NCI-H2171 (cell line): Measurements from ENCODE around the gene ZNHIT2.
"Not testable (repeated sequence)": the region's sequence is repeated elsewhere in the genome, so short reads cannot be mapped to it uniquely, and the experiment has no call there.

Experiments used
- DNase-seq: peaks from one replicate; lab custom pipeline; 2025; lab: John Stamatoyannopoulos, UW

The ZNHIT2 gene

DNA sequence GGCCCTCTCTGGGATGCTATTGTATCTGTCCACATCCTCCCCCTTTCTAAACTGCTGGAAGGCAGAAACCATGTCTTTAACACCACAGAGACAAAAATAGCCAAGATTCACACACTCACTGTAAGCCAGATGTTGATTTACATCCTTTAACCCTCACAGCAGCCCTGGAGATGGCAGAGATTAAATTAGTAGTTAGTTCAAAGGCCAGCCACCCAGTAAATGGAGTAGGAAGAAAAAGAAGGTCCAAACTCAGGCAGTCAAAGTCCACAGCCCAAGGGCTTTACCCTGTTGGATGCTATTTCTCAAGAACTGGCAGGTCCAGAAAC is 2.1 kb upstream of the ZNHIT2 start:
- no peak for DNase-seq

DNA sequence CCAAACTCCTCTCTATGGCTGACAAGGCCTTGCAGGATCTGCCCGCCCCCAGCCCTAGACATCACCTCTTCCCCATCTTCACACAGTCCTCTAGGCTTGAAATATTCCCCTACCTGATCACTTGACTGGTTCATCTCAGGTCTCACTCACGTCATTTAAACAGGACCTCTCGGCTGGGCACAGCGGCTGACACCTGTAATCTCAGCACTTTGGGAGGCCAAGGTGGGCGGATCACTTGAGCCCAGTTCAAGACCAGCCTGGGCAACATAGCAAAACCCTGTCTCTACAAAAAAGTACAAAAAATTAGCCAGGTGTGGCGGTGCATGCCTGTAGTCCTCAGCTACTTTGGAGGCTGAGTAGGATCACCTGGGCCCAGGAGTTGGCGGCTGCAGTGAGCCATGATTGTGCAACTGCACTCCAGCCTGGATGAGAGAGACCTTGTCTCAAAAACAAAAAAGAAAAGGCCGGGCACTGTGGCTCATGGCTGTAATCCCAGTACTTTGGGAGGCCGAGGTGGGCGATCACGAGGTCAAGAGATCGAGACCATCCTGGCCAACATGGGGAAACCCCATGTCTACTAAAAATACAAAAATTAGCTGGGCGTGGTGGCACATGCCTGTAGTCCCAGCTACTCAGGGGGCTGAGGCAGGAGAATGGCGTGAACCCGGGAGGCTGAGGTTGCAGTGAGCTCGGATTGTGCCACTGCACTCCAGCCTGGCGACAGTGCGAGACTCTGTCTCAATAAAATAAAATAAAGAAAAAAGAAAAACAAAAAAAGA is 1.6 kb upstream of the ZNHIT2 start:
- DNase-seq: not testable (repeated sequence)

DNA sequence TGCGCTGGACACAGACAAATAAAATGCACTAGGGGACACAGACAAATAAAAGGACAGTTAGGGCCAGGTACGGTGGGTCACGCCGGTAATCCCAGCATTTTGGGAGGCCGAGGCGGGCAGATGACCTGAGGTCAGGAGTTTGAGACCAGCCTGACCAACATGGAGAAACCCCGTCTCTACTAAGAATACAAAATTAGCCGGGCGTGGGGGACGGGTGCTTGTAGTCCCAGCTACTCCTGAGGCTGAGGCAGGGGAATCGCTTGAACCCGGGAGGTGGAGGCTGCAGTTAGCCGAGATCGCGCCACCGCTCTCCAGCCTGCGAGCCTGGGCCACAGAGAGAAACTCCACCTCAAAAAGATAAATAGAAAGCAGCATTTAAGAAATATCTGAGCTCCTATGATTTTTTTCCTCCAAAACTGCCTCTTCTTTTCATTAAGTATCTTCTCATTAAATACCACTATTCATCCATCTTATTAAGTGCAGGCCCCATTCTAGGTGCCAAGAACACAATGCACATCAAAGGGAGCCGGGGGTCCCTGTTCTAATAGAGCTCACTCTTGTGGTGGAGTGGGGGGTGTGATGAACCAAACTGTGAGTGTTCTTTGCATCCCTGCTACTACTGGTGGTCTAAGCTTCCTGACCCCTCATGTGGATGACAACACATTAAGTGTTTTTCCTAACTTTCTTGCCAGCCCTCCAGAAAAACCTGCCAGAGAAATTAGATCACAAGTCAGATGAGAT is 766 bp upstream of the ZNHIT2 start:
- DNase-seq: no peak

DNA sequence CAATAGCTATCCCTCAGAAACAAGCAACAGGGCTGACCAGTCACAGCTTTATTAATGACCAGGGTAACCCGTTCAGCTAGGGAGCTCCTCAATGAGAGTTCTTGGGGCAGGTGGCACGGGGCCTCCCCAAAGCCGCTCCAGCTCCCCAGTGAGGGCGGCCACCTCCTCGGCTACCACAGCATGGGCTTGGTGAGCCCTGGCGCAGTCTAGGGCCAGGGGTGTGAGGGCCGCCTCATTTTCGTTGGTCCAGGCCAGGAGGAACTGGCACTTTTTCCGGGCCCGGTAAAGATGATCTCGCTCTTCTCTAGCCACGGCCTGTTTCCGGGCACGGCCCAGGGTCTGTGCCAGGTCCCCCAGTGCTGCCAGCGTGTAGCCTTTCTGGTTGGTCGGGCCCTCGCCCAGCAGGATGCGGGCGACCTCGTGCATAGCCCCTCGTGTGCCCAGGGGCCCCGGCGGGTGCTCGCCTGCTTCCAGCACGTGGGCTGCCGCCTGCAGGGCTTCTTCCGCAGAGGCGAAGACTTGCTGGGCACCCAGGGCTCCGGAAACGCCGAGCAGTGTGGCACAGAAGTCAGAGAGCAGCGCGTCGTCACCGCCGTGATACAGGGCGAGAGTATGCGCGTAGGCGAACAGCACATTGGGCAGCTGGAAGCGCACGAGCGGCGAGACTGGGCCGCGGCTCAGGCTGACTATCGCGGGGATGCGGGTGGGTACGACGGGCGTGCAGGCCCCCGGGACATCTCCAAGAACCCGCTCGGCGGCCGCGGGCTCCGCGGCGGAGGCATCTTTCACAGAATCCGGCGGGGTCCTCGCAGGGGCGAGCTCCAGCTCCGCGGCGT is 913 bp downstream of the ZNHIT2 start:
- DNase-seq: no peak

DNA sequence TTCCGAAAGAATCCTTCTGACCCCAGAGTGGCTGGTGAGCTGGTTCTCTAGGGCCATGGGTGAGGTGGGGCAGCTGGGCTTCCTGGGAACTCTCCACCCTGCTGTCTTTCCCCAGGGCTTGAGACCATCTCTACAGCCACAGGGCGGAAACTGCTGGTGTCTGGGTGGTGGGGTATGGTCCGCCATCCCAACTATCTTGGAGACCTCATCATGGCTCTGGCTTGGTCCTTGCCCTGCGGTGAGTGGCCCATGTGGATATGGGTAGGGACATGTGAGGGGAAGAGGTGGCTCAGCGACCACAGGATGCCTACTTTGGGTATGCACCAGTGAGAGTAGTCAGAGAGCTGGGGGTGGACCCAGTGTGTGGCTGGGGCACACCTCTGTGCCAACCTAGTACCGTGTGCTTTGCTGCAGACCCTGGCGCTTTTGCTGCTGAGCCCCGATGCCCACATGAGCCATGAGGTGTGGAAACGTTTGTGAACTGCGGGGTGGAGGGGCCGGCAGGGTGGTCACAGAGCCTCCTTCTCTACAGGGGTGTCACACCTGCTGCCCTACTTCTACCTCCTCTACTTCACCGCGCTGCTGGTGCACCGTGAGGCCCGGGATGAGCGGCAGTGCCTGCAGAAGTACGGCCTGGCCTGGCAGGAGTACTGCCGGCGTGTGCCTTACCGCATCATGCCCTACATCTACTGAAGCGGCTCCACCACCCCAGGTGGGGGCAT is 2.0 kb downstream of the ZNHIT2 start:
- no peak for DNase-seq

DNA sequence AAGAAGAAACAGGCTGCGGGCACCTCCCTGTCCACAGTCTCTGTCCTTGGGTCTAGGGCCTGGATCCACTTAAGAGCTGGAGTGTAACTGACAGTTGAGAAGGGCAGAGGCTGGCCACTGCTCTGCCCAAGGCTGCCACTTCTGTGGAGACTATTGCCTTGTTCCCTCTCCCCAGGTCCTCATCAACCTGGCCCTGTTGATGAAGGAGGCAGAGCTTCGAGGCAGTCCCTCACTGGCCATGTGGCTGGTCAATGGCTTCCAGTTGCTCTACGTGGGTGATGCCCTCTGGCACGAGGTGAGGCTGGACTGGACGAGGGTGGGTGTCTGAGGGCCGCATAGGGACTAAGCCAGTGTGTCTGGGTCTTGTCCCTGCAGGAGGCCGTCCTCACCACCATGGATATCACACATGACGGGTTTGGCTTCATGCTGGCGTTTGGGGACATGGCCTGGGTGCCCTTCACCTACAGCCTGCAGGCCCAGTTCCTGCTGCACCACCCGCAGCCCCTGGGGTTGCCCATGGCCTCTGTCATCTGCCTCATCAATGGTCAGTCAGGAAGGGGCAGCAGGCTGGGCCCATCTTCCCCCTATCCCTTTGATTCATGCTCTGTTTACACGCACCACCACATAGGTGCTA is 2.8 kb downstream of the ZNHIT2 start:
- DNase-seq: no peak

DNA sequence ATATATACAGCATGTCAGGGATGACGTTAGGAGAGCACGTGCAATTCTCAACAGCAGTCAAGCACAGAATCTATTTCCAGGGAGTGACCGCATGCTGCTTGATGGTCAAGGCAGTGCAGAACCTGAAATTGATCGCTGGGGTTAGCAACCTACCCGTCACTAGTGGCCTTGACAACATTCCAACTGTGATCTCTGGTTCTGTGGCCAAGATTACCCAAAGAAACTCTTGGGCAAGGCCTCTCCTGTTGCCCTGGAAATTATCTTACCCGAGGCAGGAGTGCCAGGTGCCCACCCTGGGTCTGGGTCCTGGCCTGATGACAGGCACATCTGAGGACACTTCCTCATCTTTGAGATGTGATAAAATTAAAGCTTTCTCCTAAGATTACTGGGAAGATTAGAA is 3.7 kb downstream of the ZNHIT2 start:
- DNase-seq: no peak

DNA sequence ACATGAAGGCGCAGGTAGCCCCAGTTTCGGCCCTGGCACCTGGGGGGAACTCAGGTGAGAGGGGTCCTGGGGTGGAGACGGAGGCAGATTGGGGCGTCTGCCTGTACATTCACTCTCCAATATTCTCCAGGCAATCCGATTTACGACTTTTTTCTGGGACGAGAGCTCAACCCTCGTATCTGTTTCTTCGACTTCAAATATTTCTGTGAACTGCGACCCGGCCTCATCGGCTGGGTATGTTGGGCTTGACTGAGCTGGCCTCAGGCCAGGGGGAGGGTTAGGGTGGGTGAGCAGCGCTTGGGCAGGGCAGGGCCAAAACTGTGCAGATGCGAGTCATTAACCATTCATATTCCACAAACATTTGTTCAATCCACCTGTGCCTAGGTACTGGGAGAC is 4.1 kb downstream of the ZNHIT2 start:
- no peak for DNase-seq

DNA sequence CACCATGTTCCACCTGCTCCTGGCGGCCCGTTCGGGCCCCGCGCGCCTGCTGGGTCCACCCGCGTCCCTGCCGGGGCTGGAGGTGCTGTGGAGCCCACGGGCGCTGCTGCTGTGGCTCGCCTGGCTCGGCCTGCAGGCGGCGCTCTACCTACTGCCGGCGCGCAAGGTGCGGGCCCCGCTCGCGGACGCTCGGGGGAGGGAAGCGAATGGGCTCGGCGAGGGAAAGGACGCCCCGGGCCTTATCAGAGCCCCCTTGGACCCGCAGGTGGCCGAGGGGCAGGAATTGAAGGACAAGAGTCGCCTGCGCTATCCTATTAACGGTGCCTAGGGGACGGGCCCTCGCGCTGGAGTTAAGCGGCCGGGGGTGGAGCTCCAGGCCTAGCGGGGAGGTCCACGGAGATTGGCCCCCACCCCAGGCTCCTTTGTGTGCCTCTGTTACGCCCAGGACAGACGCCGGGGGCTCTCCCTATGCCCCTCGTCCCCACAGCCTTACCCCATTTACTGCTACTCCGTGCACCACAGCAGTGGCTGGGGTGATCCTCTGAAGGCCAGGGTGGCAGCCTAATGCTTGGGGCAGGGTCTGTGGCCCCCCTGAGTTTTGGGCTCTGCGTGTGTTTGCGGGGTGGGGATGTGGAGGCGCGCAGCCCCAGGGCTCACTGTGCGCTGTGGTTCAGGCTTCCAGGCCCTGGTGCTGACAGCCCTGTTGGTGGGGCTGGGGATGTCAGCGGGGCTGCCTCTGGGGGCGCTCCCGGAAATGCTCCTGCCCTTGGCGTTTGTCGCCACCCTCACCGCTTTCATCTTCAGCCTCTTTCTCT is 4.7 kb downstream of the ZNHIT2 start:
- peak; percentile 40 for DNase-seq

DNA sequence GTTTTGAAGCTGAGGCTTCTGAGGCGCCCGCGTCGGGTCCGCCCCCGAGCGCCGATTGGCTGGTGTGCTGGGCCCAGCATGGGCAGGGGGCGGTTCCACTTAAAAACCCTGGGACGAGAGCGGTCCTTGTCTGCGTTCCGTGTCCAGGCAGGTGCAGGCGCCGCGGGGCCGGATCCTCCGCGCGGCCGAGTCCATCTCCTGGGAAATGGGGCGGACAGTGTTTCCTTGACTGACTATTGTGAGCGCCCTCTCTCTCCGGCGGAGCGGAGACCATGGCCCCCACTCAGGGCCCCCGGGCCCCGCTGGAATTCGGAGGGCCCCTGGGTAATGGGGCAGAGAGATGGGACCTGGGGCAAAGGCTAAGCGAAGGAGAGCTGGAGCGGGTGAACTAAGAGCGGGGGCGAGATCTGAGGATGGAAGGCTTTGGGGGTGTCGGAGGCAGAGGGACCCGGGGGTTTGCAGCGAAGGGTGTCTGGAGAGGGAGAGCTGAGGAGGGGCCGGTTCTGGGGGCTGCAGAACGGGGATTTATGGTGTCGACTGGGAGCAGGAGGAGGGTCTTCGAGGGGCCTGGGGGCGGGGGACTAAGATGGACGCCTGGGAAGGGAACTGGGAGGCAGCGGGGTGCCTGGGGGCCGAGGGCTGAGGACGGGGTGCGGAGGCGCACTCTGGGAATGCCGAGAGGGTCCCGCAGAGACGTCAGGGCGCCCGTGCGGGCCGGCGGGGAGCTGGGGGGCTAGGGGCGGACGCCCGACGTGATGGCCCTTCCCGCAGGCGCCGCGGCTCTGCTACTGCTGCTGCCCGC is 5.6 kb downstream of the ZNHIT2 start, which contains the start of gene TM7SF2:
Gene TM7SF2, plus strand, starts transcription at position 129 of the 802 bp plus-strand sequence. Its CDS starts 144 bp downstream, at position 273.
- DNase-seq: peak; percentile 90

DNA sequence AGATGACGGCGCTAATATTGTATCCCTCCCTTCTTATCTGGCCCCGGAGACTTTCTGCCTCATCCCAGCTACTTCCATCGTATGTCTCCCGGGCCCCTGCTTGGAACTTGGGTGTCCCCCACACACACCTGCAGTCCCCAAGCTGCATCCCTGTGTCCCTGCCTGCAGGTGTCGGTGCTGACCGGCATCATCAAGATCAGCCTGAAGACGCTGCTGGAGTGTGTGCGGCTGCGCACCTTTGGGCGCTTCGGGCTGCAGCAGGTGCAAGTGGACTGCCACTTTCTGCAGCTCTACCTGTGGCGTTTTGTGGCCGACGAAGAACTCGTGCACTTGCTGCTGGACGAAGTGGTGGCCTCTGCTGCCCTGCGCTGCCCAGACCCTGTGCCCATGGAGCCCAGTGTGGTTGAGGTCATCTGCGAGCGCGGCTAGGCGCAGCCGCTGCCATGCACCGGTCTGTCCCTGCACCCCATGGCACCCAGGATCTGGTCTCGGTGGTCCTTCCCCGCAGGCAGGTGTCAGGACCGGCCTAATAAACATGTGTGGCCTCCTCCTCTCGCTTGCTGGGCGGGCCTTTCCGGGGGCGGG is 6.2 kb downstream of the ZNHIT2 start:
- DNase-seq: no peak

DNA sequence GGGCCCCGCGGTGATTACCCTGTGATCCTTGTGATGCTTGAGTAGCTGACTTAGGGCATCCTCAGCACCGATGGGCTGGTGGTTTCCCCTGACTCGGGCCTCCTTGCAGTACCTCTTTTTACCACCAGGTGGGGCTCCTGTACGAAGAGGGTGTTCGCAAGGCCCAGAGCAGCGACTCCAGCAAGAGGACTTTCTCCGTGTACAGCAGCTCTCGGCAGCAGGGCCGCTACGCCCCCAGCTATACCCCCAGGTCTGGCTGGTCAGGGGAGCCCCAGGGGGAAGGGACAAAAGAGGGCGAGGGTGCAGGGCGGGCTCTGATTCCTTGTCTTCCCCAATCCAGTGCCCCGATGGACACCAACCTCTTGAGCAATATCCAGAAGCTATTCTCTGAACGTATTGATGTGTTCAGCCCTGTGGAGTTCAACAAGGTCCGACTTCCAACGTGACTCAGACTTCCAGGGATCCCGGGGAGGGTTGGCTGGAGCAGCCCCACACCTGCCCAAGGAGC is 7.1 kb downstream of the ZNHIT2 start:
- peak; percentile 55 for DNase-seq

DNA sequence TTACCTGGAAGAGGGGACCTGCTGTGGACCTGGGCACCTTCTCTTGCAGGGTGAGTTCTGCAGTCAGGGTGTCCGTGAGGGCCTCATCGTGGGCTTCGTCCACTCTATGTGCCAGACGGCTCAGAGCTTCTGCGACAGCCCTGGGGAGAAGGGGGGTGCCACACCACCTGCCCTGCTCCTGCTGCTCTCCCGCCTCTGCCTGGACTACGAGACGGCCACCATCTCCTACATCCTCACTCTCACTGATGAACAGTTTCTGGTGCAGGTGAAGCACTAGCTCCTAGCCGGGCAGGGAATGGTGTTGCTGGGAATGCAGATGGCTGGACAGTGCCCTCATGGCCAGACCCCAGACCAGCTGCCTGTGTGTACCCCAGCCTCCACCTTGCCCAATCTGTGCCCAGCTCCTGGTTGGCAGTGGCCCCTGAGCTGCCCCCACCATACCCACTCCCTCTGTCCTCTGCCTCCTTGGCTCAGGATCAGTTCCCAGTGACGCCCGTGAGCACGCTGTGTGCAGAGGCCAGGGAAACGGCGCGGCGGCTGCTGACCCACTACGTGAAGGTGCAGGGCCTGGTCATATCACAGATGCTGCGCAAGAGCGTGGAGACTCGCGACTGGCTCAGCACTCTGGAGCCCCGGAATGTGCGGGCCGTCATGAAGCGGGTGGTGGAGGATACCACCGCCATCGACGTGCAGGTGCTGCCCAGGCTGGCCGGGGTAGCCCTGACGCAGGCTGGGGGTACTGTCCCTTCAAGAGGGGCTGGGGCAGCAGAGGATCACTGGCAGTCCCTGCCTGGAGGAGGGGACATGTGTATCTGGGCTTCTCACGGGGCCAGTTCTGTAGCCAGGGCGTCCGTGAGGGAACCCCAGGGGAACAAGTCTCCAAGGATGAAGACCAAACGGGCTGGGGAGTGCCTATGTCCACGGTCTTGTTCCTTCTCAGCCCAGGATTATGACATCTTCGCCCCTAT is 8.0 kb downstream of the ZNHIT2 start:
- DNase-seq: no peak

DNA sequence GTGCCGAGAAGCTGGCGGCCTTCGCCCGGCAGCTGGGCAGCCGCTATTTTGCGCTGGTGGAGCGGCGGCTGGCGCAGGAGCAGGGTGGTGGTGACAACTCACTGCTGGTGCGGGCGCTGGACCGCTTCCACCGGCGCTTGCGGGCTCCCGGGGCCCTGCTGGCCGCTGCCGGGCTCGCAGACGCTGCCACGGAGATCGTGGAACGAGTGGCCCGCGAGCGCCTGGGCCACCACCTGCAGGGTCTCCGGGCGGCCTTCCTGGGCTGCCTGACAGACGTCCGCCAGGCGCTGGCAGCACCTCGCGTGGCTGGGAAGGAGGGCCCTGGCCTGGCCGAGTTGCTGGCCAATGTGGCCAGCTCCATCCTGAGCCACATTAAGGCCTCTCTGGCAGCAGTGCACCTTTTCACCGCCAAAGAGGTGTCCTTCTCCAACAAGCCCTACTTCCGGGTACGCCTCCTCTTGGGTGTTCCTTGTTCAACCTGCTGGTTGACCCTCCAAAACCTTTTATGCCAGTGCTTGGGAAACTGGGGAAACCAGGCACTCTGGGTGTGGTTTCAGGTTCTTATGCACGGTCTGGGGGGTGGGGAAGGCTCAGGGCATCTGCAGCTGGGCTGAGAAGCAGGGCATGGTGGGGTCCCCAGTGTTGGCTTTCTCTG is 8.9 kb downstream of the ZNHIT2 start:
- no peak for DNase-seq

DNA sequence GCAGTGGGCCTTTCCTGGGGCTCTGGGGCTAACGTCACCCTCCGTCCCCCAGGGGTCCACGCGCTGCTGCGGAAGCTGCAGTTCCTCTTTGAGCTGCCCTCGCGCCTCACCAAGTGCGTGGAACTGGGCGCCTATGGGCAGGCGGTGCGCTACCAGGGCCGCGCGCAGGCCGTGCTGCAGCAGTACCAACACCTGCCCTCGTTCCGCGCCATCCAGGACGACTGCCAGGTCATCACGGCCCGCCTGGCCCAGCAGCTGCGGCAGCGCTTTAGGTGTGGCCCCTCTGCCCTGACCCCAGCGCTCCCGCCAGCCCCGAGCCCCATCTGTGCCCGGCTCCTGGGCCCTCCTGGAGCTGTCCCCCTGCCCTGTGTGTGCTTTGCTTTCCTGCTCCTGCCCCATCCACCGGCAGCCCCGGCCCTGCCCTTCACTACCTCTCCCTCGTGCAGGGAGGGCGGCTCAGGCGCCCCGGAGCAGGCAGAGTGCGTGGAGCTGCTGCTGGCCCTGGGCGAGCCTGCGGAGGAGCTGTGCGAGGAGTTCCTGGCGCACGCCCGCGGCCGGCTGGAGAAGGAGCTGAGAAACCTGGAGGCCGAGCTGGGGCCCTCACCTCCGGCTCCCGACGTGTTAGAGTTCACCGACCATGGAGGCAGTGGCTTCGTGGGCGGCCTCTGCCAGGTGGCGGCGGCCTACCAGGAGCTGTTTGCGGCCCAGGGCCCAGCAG is 9.6 kb downstream of the ZNHIT2 start:
- no peak for DNase-seq

DNA sequence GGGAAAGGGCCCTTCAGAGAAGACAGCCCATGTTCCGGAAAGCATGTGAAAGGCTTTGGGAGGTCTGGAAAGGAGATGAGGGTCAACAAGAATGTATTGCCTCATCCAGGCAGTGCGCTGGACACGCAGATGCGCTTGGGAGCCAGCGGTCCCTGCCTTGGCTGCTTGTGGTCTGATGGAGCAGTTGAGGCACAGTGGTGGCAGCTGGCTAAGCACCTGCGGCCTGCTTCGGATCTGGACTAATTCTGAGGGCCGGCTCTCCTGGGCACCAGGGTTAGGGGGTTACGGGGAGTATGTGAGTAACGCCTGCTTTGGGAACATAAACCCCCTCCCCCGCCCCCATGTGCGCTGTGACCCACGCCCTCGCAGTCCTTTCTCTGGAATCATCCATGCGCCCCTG is 10.4 kb downstream of the ZNHIT2 start:
- DNase-seq: no peak

DNA sequence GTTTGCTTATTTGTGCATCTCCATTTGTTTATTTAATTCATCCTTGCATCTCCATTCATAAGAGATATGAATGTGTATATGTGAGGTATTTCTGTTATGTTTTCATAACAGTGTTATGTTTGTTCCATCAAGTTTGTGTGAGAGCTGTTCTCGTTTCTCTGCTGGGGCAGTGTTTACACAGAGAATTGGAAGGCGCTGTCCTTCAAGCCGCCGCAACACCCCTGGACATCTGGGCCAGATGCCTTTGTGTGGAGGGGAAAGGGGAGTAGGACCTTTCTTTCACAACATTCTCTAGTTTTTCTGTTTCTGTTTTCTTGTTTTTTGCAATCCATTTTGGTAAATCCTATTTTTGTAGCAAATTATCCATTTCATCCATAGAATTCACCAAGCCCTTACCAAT is 12.9 kb downstream of the ZNHIT2 start:
- DNase-seq: no peak
